Activated T-helper 17 cell treated with anti-CD3 and anti-CD28 coated beads, Interleukin-2, amount 50 U/mL, for 72 hours (primary cell): Measurements from ENCODE around the gene CD79A. TPM values are rescaled to one million over a fixed set of nuclear protein-coding genes. Genes with fewer than 3 reads are reported as not detected.

Experiments
- ATAC-seq: fragments of 150-1000 bp; cut with Tn5 transposase; replicated peaks from 2 replicates; pipeline ENCODE4 v1.10.0; 2021; ENCODE audit warnings: mild to moderate bottlenecking, moderate library complexity
- H3K27ac Mint-ChIP-seq: one replicate; pipeline ENCODE4 v1.8.0; 2022; ENCODE audit warnings: mixed read lengths
- H3K27me3 Mint-ChIP-seq: one replicate; pipeline ENCODE4 v1.8.0; 2022; ENCODE audit warnings: mixed read lengths
- H3K36me3 Mint-ChIP-seq: one replicate; pipeline ENCODE4 v1.8.0; 2022; ENCODE audit warnings: low read depth, mild to moderate bottlenecking, mixed read lengths
- H3K4me1 Mint-ChIP-seq: one replicate; pipeline ENCODE4 v1.8.0; 2022; ENCODE audit warnings: mixed read lengths
- H3K4me3 Mint-ChIP-seq: one replicate; pipeline ENCODE4 v1.8.0; 2022; ENCODE audit warnings: mild to moderate bottlenecking, mixed read lengths
- H3K9me3 Mint-ChIP-seq: one replicate; pipeline ENCODE4 v1.8.0; 2022; ENCODE audit warnings: mixed read lengths
- total RNA-seq, 2 donors: library from RNA; stranded (reverse); gene quantifications; one replicate each; pipeline ENCODE4 v1.2.3, GENCODE V29; 2022

CD79A gene
- total RNA-seq, 2 donors from 2014 or later, result 0.22 to 0.98 TPM

DNA sequence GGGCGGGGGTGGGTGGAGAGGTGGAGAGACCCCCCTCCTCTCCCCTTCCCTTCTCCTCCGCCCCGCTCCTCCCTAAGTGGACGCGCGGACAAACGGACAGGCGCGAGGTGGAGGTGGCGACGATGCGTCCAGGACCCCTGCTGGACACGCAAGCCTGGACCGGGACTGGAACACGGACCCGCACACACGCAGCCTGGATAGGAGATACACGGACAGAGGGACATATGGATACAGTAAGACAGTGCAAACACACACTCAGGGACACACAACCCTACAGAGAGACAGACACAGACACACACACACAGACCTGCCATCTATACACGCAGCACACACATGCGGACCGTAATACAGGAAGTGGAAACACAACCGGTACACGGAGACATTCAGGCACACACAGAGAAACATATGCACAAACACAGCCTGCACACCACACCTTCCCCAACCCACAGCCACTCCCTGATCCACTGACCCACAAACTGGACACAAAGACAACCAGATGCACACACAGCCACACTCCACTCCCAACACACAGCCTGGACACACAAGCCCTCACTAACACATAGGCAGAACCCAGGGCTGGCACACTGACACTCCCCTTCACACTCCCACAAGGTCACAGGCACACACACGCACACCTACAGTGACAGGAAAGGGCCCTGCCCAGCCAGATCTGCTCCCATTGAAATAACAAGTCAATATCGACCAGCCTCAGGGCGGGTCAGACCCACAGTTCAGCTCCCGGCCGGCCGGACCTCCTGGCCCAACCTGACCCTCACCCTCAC lies 51.9 kb downstream of the CD79A start:
- Mint-ChIP-seq H3K36me3 (no peaks in the 10 kb centered on the region), H3K4me3 (no peak overlapping the region), H3K4me1 (peaks cover 13% of the 10 kb centered on the region), H3K27ac (peak overlapping the region; percentile 79), H3K27me3 (peaks cover 3% of the 10 kb centered on the region), H3K9me3 (no peaks in the 10 kb centered on the region)
- peak; percentile 69 for ATAC-seq

DNA sequence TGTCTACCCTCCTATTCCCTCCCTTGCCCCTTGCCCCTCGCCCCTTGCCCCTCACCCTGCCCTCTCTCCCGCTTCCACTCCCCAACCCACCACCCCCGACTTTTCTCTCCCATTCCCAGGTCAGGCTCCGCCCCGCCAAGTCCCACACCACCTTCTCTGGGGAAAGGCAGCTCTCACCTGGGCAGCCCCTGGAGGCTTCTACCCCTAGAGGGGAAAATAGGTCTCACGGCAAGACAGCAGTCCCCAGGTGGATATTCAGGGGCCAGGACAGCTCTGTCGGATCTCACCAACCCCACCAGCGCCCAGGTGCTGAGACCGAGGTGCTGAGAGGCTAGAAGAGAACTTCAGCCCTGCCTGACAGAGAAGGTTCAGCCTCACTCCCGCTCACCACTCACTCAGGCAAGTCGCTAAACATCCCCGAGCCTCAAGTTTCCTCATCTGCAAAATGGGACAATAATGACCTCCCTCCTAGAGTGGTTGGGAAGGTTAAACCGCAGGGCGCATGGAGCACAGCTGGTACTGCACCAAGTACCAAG lies 52.5 kb downstream of the CD79A start:
- Mint-ChIP-seq H3K36me3 (no peaks in the 10 kb centered on the region), H3K27me3 (peaks cover 3% of the 10 kb centered on the region), H3K4me1 (peaks cover 13% of the 10 kb centered on the region), H3K4me3 (no peak overlapping the region), H3K27ac (peak overlapping the region; percentile 79), H3K9me3 (no peaks in the 10 kb centered on the region)
- ATAC-seq, result no peak

DNA sequence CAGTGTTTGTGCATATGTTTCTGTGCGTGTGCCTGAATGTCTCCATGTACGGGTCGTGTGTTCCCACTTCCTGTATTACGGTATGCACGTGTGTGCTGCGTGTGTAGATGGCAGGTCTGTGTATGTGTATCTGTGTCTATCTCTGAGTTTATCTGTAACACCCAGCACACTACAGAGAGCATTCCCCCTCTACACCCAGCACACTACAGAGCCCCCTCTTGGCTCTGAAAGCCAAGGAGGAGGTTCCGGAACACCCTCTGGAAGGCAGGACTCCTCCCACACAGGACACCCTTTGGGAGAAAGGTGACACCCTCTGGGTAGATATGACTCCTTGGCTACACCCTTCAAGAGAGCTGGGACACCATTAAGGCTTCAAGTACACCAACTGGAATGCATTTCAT lies 53.2 kb downstream of the CD79A start:
- ATAC-seq, result no peak
- H3K9me3 Mint-ChIP-seq, result no peaks in the 10 kb centered on the region
- H3K36me3 Mint-ChIP-seq, result no peaks in the 10 kb centered on the region
- peaks cover 8% of the 10 kb centered on the region for H3K27me3 Mint-ChIP-seq
- no peak overlapping the region for H3K4me3 Mint-ChIP-seq
- peaks cover 20% of the 10 kb centered on the region for H3K4me1 Mint-ChIP-seq
- no peak overlapping the region for H3K27ac Mint-ChIP-seq

Other genes starting within 250 kb of the CD79A start
- gene CEACAM7, start 189.0 kb upstream of the CD79A start, total RNA-seq, result not detected
- gene CEACAM5, start 168.7 kb upstream of the CD79A start, total RNA-seq, result not detected
- gene CEACAM6, start 121.7 kb upstream of the CD79A start, total RNA-seq, result not detected
- not detected for gene CEACAM3, start 80.7 kb upstream of the CD79A start, total RNA-seq
- gene LYPD4, start 32.6 kb upstream of the CD79A start, total RNA-seq, result not detected
- not detected for gene DMRTC2, start 32.2 kb upstream of the CD79A start, total RNA-seq
- 1,000 to 10,000 TPM; 3,531 to 4,049 TPM for gene RPS19, start 17.0 kb upstream of the CD79A start, total RNA-seq
- 100 to 1,000 TPM; 255 to 337 TPM for gene ARHGEF1, start 5.9 kb downstream of the CD79A start, total RNA-seq
- gene ERFL, start 51.2 kb downstream of the CD79A start, total RNA-seq, result 1 to 10 TPM in 1 of 2 donors, under 1 TPM in 1; 0.89 to 2.1 TPM
- gene RABAC1, start 82.0 kb downstream of the CD79A start, total RNA-seq, result 10 to 100 TPM; 37.6 to 54.7 TPM
- gene ATP1A3, start 117.0 kb downstream of the CD79A start, total RNA-seq, result 1 to 10 TPM; 1.7 to 5.0 TPM
- gene GRIK5, start 192.9 kb downstream of the CD79A start, total RNA-seq, result 1 to 10 TPM in 1 of 2 donors, under 1 TPM in 1; 0.37 to 1.7 TPM
- 10 to 100 TPM; 12.1 to 12.5 TPM for gene ZNF574, start 198.9 kb downstream of the CD79A start, total RNA-seq